Measurements from ENCODE around the gene S1PR2.

DNA sequence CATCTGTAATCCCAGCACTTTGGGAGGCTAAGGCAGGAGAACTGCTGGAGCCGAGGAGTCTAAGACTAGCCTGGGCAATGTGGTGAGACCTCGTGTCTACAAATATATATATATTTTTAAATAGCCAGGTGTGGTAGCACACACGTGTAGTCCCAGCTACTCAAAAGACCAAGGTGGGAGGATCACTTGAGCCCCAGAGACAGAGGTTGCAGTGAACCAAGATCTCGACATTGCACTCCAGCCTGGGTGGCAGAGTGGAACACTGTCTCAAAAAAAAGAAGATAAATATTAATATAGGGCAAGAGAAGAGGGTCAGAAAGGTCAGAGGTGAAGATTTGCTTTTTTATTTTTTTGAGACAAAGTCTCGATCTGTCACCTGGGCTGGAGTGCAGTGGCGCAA is 15.4 kb upstream of the S1PR2 start:
- TF ChIP-seq CTCF (IDR thresholded peaks at IDR 0.05), result no peak
- TF ChIP-seq POLR2A (IDR thresholded peaks at IDR 0.05), result no peak
- no peak for TF ChIP-seq POLR2AphosphoS5 (IDR thresholded peaks at IDR 0.05)
